ENCODE results near the gene HMOX2.

HMOX2 gene

DNA sequence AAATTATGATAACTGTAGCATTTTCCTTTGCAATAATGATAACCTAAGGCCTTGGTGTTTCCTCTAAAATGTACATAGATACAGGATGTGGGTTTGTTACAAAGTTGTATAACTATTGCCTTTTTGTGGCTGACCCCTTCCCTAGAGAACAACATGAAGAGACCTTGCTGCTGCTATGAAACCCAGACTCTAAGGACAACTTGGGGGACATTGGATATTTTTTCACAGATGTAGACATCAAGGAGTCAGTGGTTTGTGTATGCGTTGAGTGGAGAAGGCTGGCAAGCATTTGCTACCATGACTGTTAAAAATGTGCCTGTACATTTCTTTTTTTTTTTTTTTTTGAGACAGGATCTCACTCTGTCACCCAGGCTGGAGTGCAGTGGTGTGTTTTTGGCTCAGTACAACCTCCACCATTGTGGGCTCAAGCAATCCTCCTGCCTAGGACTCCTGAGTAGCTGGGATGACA is 12.3 kb downstream of the HMOX2 start:
- Histone ChIP-seq H3K36me3 (ENCODE audit: control insufficient read depth in 2 of 2, insufficient read depth in 1 of 2, low read length in 2 of 2) (peaks cover 9 to 32% of the 10 kb centered on the region in 2 experiments; a peak in 2 of 3 replicates), H3K4me1 (ENCODE audit: control insufficient read depth, insufficient read depth, low read length) (0 out of 2 replicates have a peak, but pooled peaks cover 2% of the 10 kb centered on the region), H3K27ac (ENCODE audit: extremely low read depth, low read depth, low read length) (no peak overlapping the region), H3K4me3 (ENCODE audit: low read depth, low read length) (no peak overlapping the region), H3K9me3 (ENCODE audit: control insufficient read depth, insufficient read depth, low read depth, low read length) (no peaks in the 10 kb centered on the region)
- TF ChIP-seq GLIS1 (tag by site-specific recombination; IDR thresholded peaks at IDR 0.05) = no peak
- TF ChIP-seq, protein P1, sequence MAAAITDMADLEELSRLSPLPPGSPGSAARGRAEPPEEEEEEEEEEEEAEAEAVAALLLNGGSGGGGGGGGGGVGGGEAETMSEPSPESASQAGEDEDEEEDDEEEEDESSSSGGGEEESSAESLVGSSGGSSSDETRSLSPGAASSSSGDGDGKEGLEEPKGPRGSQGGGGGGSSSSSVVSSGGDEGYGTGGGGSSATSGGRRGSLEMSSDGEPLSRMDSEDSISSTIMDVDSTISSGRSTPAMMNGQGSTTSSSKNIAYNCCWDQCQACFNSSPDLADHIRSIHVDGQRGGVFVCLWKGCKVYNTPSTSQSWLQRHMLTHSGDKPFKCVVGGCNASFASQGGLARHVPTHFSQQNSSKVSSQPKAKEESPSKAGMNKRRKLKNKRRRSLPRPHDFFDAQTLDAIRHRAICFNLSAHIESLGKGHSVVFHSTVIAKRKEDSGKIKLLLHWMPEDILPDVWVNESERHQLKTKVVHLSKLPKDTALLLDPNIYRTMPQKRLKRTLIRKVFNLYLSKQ (tag by site-specific recombination; IDR thresholded peaks at IDR 0.05; ENCODE audit: borderline replicate concordance) = no peak
- no peak for TF ChIP-seq ZNF292 (tag by site-specific recombination; IDR thresholded peaks at IDR 0.05; ENCODE audit: borderline replicate concordance, low read depth)
- TF ChIP-seq RBAK (tag by site-specific recombination; IDR thresholded peaks at IDR 0.05) = no peak
- no peak for TF ChIP-seq ZNF174 (tag by site-specific recombination; IDR thresholded peaks at IDR 0.05)
- TF ChIP-seq TRIM28 (IDR thresholded peaks at IDR 0.05; ENCODE audit: borderline replicate concordance, low read length) = no peak
- TF ChIP-seq ZNF302 (tag by site-specific recombination; IDR thresholded peaks at IDR 0.05; ENCODE audit: low read depth) = no peak
- no peak for TF ChIP-seq ZNF837 (tag by site-specific recombination; IDR thresholded peaks at IDR 0.05)
- no peak for TF ChIP-seq ZNF223 (tag by site-specific recombination; IDR thresholded peaks at IDR 0.05)
- TF ChIP-seq ZFP3 (tag by site-specific recombination; IDR thresholded peaks at IDR 0.05; ENCODE audit: low read depth) = no peak
- no peak for TF ChIP-seq ZNF560 (tag by site-specific recombination; IDR thresholded peaks at IDR 0.05; ENCODE audit: borderline replicate concordance)
- TF ChIP-seq ZNF132 (tag by site-specific recombination; IDR thresholded peaks at IDR 0.05; ENCODE audit: borderline replicate concordance) = no peak
- no peak for TF ChIP-seq ZNF48 (tag by site-specific recombination; IDR thresholded peaks at IDR 0.05)
- no peak for TF ChIP-seq KLF8 (tag by site-specific recombination; IDR thresholded peaks at IDR 0.05)
- TF ChIP-seq KLF10 (tag by site-specific recombination; IDR thresholded peaks at IDR 0.05) = no peak
- no peak for TF ChIP-seq ZNF19 (tag by site-specific recombination; IDR thresholded peaks at IDR 0.05; ENCODE audit: low read depth)
- TF ChIP-seq, protein P2, sequence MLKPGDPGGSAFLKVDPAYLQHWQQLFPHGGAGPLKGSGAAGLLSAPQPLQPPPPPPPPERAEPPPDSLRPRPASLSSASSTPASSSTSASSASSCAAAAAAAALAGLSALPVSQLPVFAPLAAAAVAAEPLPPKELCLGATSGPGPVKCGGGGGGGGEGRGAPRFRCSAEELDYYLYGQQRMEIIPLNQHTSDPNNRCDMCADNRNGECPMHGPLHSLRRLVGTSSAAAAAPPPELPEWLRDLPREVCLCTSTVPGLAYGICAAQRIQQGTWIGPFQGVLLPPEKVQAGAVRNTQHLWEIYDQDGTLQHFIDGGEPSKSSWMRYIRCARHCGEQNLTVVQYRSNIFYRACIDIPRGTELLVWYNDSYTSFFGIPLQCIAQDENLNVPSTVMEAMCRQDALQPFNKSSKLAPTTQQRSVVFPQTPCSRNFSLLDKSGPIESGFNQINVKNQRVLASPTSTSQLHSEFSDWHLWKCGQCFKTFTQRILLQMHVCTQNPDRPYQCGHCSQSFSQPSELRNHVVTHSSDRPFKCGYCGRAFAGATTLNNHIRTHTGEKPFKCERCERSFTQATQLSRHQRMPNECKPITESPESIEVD (tag by site-specific recombination; IDR thresholded peaks at IDR 0.05) = no peak
- TF ChIP-seq ZNF423 (tag by site-specific recombination; IDR thresholded peaks at IDR 0.05) = no peak
- CTCF ChIA-PET = interaction anchor here (0.6 to 2.1 kb wide), 2 partner anchors 18 to 27 kb away, joined by 6 to 10 read pairs; no protein-coding TSS in a partner anchor
- POLR2A ChIA-PET = interaction anchor here (0.6 to 0.7 kb wide), 2 partner anchors 9 to 523 kb away, joined by 3 to 10 read pairs; no protein-coding TSS in a partner anchor

GRCh38 chr16:4489030-4489429 is 12.8 kb downstream of the HMOX2 start:
- TF ChIP-seq PRDM1 (tag by site-specific recombination; IDR thresholded peaks at IDR 0.05) (peak; percentile 34; the same call in 1 of the 2 replicates), TCF7L2 (IDR thresholded peaks at IDR 0.05; ENCODE audit: borderline replicate concordance, low read depth, low read length) (no peak), ZNF366 (tag by site-specific recombination; conservative IDR thresholded peaks at IDR 0.05) (0 out of 2 replicates have a peak, but pooled peaks have one; percentile 16)
- 0 out of 2 replicates have a peak, but pooled peaks cover 2% of the 10 kb centered on the region for H3K4me1 ChIP-seq (ENCODE audit: control insufficient read depth, insufficient read depth, low read length)
- no peak overlapping the region for H3K27ac ChIP-seq (ENCODE audit: extremely low read depth, low read depth, low read length)
- ChIA-PET POLR2A (no interaction called here), CTCF (interaction anchor here (0.7 to 2.1 kb wide), 2 partner anchors 18 to 79 kb away, joined by 3 to 10 read pairs; no protein-coding TSS in a partner anchor)
- H3K9me3 ChIP-seq (ENCODE audit: control insufficient read depth, insufficient read depth, low read depth, low read length) = no peaks in the 10 kb centered on the region
- H3K4me3 ChIP-seq (ENCODE audit: low read depth, low read length) = no peak overlapping the region
- H3K36me3 ChIP-seq (ENCODE audit: control insufficient read depth in 2 of 2, insufficient read depth in 1 of 2, low read length in 2 of 2) = peaks cover 9 to 32% of the 10 kb centered on the region in 2 experiments; a peak in 2 of 3 replicates

All from HEK293 (cell line).